HepG2 (cell line): ENCODE measurements around the gene C11orf68. TPM values are rescaled to one million over a fixed set of nuclear protein-coding genes. Genes with fewer than 3 reads are reported as not detected.

Experiments used
- ATAC-seq: fragments of 200-7000 bp; cut with Tn5 transposase; 3 replicates; pipeline ENCODE4 v1.9.1; 2020; ENCODE audit warnings: mild to moderate bottlenecking, moderate library complexity
- BruUV-seq: library from RNA; stranded (reverse); fragments of 400-500 nt; replicated peaks from 2 replicates; lab custom pipeline; 2021; lab: Mats Ljungman, UMichigan
- CTCF ChIA-PET: fragments of 300-600 bp; formaldehyde crosslinking; extraction: SDS; loops from one replicate; lab custom pipeline; 2021; ENCODE audit warnings: low total read pairs, inconsistent platforms, low intra/inter-chr PET ratio; lab: Yijun Ruan, JAX
- POLR2A ChIA-PET: fragments of 350-600 bp; sonication (Branson Sonifier 250); formaldehyde crosslinking; loops from one replicate; lab custom pipeline; 2020; ENCODE audit warnings: antibody characterized with exemption, inconsistent platforms; lab: Yijun Ruan, JAX
- DNase-seq: peaks from one replicate; pipeline ENCODE4 v3.0.0-alpha.2; 2015; ENCODE audit warnings: low spot score
- FAIRE-seq: peaks from 3 replicates; lab custom pipeline; 2011; peaks lifted over from hg19 to GRCh38; lab: Jason Lieb, UNC
- H2AFZ ChIP-seq: one replicate; pipeline ENCODE4 v1.6.1; 2011; ENCODE audit warnings: low read length, inconsistent platforms
- H3K27ac ChIP-seq: fragments of 300-600 bp; 3 replicates; pipeline ENCODE4 v1.8.0; 2011; ENCODE audit warnings: mixed run types, mild to moderate bottlenecking, mixed read lengths, low read length, inconsistent platforms; ENCODE audit not compliant: insufficient read depth; ENCODE audit errors: extremely low read length
- H3K27me3 ChIP-seq, 2 experiments: fragments of 200-600 bp in 1 of 2; 2 replicates in 1 of 2; 3 replicates in 1 of 2; pipeline versions ENCODE4 v1.6.0 to v1.8.0; 2011; ENCODE audit warnings: low read length in 2 of 2, mild to moderate bottlenecking in 2 of 2, moderate library complexity in 2 of 2, inconsistent platforms in 1 of 2; ENCODE audit not compliant: insufficient read depth in 2 of 2, control insufficient read depth in 1 of 2
- H3K36me3 ChIP-seq, 2 experiments: fragments of 200-600 bp in 1 of 2; replicated peaks in 1 of 2; 2 replicates in 1 of 2; 3 replicates in 1 of 2; pipeline versions ENCODE4 v1.5.1 to v1.8.0; 2011; ENCODE audit warnings: low read length in 2 of 2, inconsistent platforms in 1 of 2; ENCODE audit not compliant: insufficient read depth in 2 of 2, control insufficient read depth in 1 of 2
- H3K4me1 ChIP-seq: 2 replicates; pipeline ENCODE4 v1.5.1; 2012; ENCODE audit warnings: low read length, inconsistent platforms; ENCODE audit not compliant: insufficient read depth
- H3K4me2 ChIP-seq: 2 replicates; pipeline ENCODE4 v1.6.0; 2011; ENCODE audit warnings: low read depth, low read length, inconsistent platforms
- H3K4me3 ChIP-seq, 3 experiments: fragments of 200-600 bp in 1 of 3; sonication (generic), shearing (Covaris generic) in 1 of 3; replicated peaks in 1 of 3; 2 replicates each; pipeline ENCODE4 v1.5.1; 2011 to 2016; ENCODE audit warnings: low read length in 3 of 3, inconsistent platforms in 2 of 3, low read depth in 2 of 3, mild to moderate bottlenecking in 2 of 3, control low read depth in 1 of 3, mixed read lengths in 1 of 3; ENCODE audit not compliant: insufficient read depth in 1 of 3
- H3K79me2 ChIP-seq: one replicate; pipeline ENCODE4 v1.6.1; 2011; ENCODE audit warnings: low read length, inconsistent platforms; ENCODE audit not compliant: insufficient read depth
- H3K9ac ChIP-seq: 2 replicates; pipeline ENCODE4 v1.6.0; 2011; ENCODE audit warnings: mild to moderate bottlenecking, low read depth, low read length, inconsistent platforms; ENCODE audit not compliant: insufficient read depth
- H3K9me3 ChIP-seq: 2 replicates; pipeline ENCODE4 v1.5.1; 2012; ENCODE audit warnings: mild to moderate bottlenecking, low read length
- H4K20me1 ChIP-seq: 2 replicates; pipeline ENCODE4 v1.6.0; 2011; ENCODE audit warnings: inconsistent platforms, mild to moderate bottlenecking, low read length, moderate library complexity; ENCODE audit not compliant: insufficient read depth
- AGO2 ChIP-seq: fragments of 200-400 bp; formaldehyde crosslinking; optimal IDR thresholded peaks from 2 replicates; pipeline ENCODE3; 2017; ENCODE audit warnings: mild to moderate bottlenecking, low read depth, low read length, moderate library complexity
- GABPB1 ChIP-seq: IDR thresholded peaks from 2 replicates; pipeline ENCODE4 v1.6.1; 2016; ENCODE audit warnings: mild to moderate bottlenecking, missing genetic modification reagents, moderate library complexity, missing compliant biosample characterization
- HNRNPL ChIP-seq: fragments of 200-400 bp; formaldehyde crosslinking; IDR thresholded peaks from 2 replicates; pipeline ENCODE4 v1.6.1; 2017; ENCODE audit warnings: mild to moderate bottlenecking, low read depth, low read length
- MEF2D ChIP-seq: sonication (generic); formaldehyde crosslinking; IDR thresholded peaks from 2 replicates; pipeline ENCODE4 v1.5.1; 2020; ENCODE audit warnings: mild to moderate bottlenecking, missing genetic modification reagents
- RBFOX2 ChIP-seq: fragments of 200-400 bp; formaldehyde crosslinking; IDR thresholded peaks from 2 replicates; pipeline ENCODE4 v1.6.1; 2017; ENCODE audit warnings: low read depth, mild to moderate bottlenecking, low read length
- ZBTB38 ChIP-seq: sonication (generic); formaldehyde crosslinking; IDR thresholded peaks from 2 replicates; pipeline ENCODE4 v1.5.1; 2020; ENCODE audit warnings: mild to moderate bottlenecking, missing genetic modification reagents
- ZMAT3 ChIP-seq: sonication (generic); formaldehyde crosslinking; conservative IDR thresholded peaks from 2 replicates; pipeline ENCODE4 v1.7.0; 2021; ENCODE audit warnings: missing genetic modification reagents
- ZNF234 ChIP-seq: sonication (generic); formaldehyde crosslinking; conservative IDR thresholded peaks from 2 replicates; pipeline ENCODE4 v1.5.1; 2020; ENCODE audit warnings: mild to moderate bottlenecking, missing genetic modification reagents
- ZNF501 ChIP-seq: sonication (generic); formaldehyde crosslinking; IDR thresholded peaks from 2 replicates; pipeline ENCODE4 v1.5.1; 2020; ENCODE audit warnings: mild to moderate bottlenecking, moderate library complexity, missing genetic modification reagents
- ZNF572 ChIP-seq: sonication (generic); formaldehyde crosslinking; IDR thresholded peaks from 2 replicates; pipeline ENCODE4 v1.5.1; 2020; ENCODE audit warnings: mild to moderate bottlenecking, missing genetic modification reagents
- WGBS: methylation state at CpG from one replicate; pipeline ENCODE4 v1.1.6; 2017; ENCODE audit warnings: low lambda C conversion rate; 5-methylcytosine and 5-hydroxymethylcytosine counted together
- in situ Hi-C: cut with HindIII; loops from 2 replicates; pipeline ENCODE4 v1.10.0; 2017; ENCODE audit warnings: low pct_unique_long_range_greater_than_20kb; ENCODE audit not compliant: extremely low pct_ligation_motif_present
- intact Hi-C: fragments of 100-400 bp; cut with micrococcal nuclease; formaldehyde crosslinking; loops from one replicate; pipeline ENCODE4 v1.10.0; 2022; ENCODE audit not compliant: unreplicated experiment
- polyA plus RNA-seq, 8 experiments: library from polyadenylated mRNA; depleted of rRNA in 3 of 8; stranded (reverse) in 7 of 8; unstranded in 1 of 8; fragments of >200 nt; fragmentation: Illumina TruSeq in 4 of 8; extraction: Trizol in 4 of 8; gene quantifications; 2 replicates each; pipeline versions ENCODE4 v1.2.1 to v1.2.3, GENCODE V29; 2011 to 2016; ENCODE audit warnings: low read depth in 4 of 8, missing spikeins in 1 of 8, mixed read lengths in 1 of 8; ENCODE audit not compliant: insufficient read depth in 1 of 8
- total RNA-seq, 5 experiments: library from RNA; depleted of rRNA; stranded (reverse); fragments of >200 nt; fragmentation: Illumina TruSeq; extraction: Trizol; gene quantifications; 2 replicates each; pipeline ENCODE4 v1.2.3, GENCODE V29; 2016; ENCODE audit warnings: low read depth in 1 of 5
- TF ChIP-seq, protein P1 (sequence below): sonication (generic); formaldehyde crosslinking; IDR thresholded peaks from 2 replicates; pipeline ENCODE4 v1.5.0; 2020; ENCODE audit warnings: mild to moderate bottlenecking, missing genetic modification reagents, borderline replicate concordance
- TF ChIP-seq, protein P2 (sequence below): sonication (generic); formaldehyde crosslinking; IDR thresholded peaks from 2 replicates; pipeline ENCODE4 v1.4.0; 2020; ENCODE audit warnings: mild to moderate bottlenecking, missing genetic modification reagents

C11orf68 gene
- total and polyA plus RNA-seq, 2 of the 13 experiments (the other 11 are each of a cell fraction or from before 2014, with no cell fraction given): 8.4 to 28.3 TPM

- no peaks in the 10 kb centered on the region; a peak in 1 of 5 replicates for H3K36me3 ChIP-seq
- H3K27ac ChIP-seq: peak overlapping the region; percentile 75
- DNase-seq: no peak
- ChIA-PET CTCF (no interaction called here), POLR2A (interaction anchor here (0.6 to 5.0 kb wide), 7 partner anchors 9 to 43 kb away, joined by 3 to 59 read pairs (median 5); partner anchors contain the start of genes CCDC85B, FIBP and FOSL1)
- H3K4me2 ChIP-seq: peak overlapping the region; percentile 73
- BruUV-seq: no TSS peak
- H3K4me1 ChIP-seq: peaks cover 53% of the 10 kb centered on the region
- peak overlapping the region; percentile 88 to 98 (median 92) for H3K4me3 ChIP-seq
- H2AFZ ChIP-seq: no peak overlapping the region
- FAIRE-seq: no peak
- in situ Hi-C loops (no loop called here), intact Hi-C loops (loop anchor here (2.0 kb wide), 1 partner anchor 27 kb away; the partner anchor contains the start of gene CCDC85B)
- H4K20me1 ChIP-seq: no peaks in the 10 kb centered on the region
- no peak for ATAC-seq
- peaks cover 11% of the 10 kb centered on the region for H3K79me2 ChIP-seq
- TF ChIP-seq RBFOX2 (peak; percentile 72), ZNF572 (CRISPR knock-in tag) (peak; percentile 45; the same call in 1 of the 2 replicates), ZBTB38 (peak; percentile 51), ZNF501 (CRISPR knock-in tag) (peak; percentile 42), ZNF234 (CRISPR knock-in tag) (0 out of 2 replicates have a peak, but pooled peaks have one; percentile 29), HNRNPL (peak; percentile 95), MEF2D (no peak), AGO2 (peak; percentile 77), ZMAT3 (no peak), GABPB1 (peak; percentile 21; the same call in 1 of the 2 replicates)
- TF ChIP-seq, protein P1, sequence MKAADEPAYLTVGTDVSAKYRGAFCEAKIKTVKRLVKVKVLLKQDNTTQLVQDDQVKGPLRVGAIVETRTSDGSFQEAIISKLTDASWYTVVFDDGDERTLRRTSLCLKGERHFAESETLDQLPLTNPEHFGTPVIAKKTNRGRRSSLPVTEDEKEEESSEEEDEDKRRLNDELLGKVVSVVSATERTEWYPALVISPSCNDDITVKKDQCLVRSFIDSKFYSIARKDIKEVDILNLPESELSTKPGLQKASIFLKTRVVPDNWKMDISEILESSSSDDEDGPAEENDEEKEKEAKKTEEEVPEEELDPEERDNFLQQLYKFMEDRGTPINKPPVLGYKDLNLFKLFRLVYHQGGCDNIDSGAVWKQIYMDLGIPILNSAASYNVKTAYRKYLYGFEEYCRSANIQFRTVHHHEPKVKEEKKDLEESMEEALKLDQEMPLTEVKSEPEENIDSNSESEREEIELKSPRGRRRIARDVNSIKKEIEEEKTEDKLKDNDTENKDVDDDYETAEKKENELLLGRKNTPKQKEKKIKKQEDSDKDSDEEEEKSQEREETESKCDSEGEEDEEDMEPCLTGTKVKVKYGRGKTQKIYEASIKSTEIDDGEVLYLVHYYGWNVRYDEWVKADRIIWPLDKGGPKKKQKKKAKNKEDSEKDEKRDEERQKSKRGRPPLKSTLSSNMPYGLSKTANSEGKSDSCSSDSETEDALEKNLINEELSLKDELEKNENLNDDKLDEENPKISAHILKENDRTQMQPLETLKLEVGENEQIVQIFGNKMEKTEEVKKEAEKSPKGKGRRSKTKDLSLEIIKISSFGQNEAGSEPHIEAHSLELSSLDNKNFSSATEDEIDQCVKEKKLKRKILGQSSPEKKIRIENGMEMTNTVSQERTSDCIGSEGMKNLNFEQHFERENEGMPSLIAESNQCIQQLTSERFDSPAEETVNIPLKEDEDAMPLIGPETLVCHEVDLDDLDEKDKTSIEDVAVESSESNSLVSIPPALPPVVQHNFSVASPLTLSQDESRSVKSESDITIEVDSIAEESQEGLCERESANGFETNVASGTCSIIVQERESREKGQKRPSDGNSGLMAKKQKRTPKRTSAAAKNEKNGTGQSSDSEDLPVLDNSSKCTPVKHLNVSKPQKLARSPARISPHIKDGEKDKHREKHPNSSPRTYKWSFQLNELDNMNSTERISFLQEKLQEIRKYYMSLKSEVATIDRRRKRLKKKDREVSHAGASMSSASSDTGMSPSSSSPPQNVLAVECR (CRISPR knock-in tag): 0 out of 2 replicates have a peak, but pooled peaks have one; percentile 8
- TF ChIP-seq, protein P2, sequence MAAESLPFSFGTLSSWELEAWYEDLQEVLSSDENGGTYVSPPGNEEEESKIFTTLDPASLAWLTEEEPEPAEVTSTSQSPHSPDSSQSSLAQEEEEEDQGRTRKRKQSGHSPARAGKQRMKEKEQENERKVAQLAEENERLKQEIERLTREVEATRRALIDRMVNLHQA (CRISPR knock-in tag): no peak
- peaks cover 0 to 2% of the 10 kb centered on the region in 2 experiments; a peak in 1 of 5 replicates for H3K27me3 ChIP-seq
- H3K9ac ChIP-seq: peak overlapping the region; percentile 98
- no peaks in the 10 kb centered on the region for H3K9me3 ChIP-seq
- 95% methylated on average over 18 of the region's 35 CpGs for WGBS
Observed at GRCh38 chr11:65917434-65918210, 1.2 kb downstream of the C11orf68 start.
